Naive thymus-derived CD4-positive, alpha-beta T cell (primary cell): ENCODE measurements around the gene CD86. TPM values are rescaled to one million over a fixed set of nuclear protein-coding genes. Genes with fewer than 3 reads are reported as not detected.
"Not testable (repeated sequence)": the region's sequence is repeated elsewhere in the genome, so short reads cannot be mapped to it uniquely, and the experiment has no call there.

Source experiments
- ATAC-seq: fragments of 150-1000 bp; cut with Tn5 transposase; 2 replicates; pipeline ENCODE4 v1.10.0; 2021; ENCODE audit warnings: mild to moderate bottlenecking, moderate library complexity
- CTCF ChIA-PET: fragments of 350-600 bp; sonication (Branson Sonifier 250); formaldehyde crosslinking; loops from one replicate; lab custom pipeline; 2021; ENCODE audit warnings: antibody characterized with exemption; lab: Charles Lee
- POLR2A ChIA-PET: fragments of 350-600 bp; sonication (Branson Sonifier 250); formaldehyde crosslinking; loops from one replicate; lab custom pipeline; 2021; ENCODE audit warnings: antibody characterized with exemption, inconsistent platforms; lab: Charles Lee
- DNase-seq, 9 donors: peaks; one replicate each; pipeline versions ENCODE4 v3.0.0 to v3.0.0-alpha.2; 2020 to 2022; ENCODE audit warnings: mixed read lengths in 1 of 9
- H3K27ac ChIP-seq: one replicate; pipeline ENCODE4 v1.7.0; 2013; ENCODE audit warnings: mild to moderate bottlenecking, low read depth, low read length, moderate library complexity
- H3K27me3 ChIP-seq, 2 donors: one replicate each; pipeline ENCODE4 v1.7.0; 2013; ENCODE audit warnings: low read length in 2 of 2, mild to moderate bottlenecking in 2 of 2, moderate library complexity in 2 of 2; ENCODE audit not compliant: control insufficient read depth in 2 of 2, insufficient read depth in 2 of 2
- H3K36me3 ChIP-seq, 3 experiments: 1 replicate in 2 of 3; 2 replicates in 1 of 3; pipeline ENCODE4 v1.7.0; 2013; ENCODE audit warnings: low read length in 3 of 3, mild to moderate bottlenecking in 3 of 3, moderate library complexity in 1 of 3; ENCODE audit not compliant: insufficient read depth in 3 of 3, control insufficient read depth in 2 of 3
- H3K4me1 ChIP-seq, 2 donors: one replicate each; pipeline ENCODE4 v1.7.0; 2013; ENCODE audit warnings: low read length in 2 of 2, mild to moderate bottlenecking in 2 of 2, moderate library complexity in 1 of 2; ENCODE audit not compliant: control insufficient read depth in 2 of 2, insufficient read depth in 2 of 2
- H3K4me3 ChIP-seq: 2 replicates; pipeline ENCODE4 v1.7.0; 2013; ENCODE audit warnings: mild to moderate bottlenecking, low read length
- H3K9me3 ChIP-seq, 3 experiments: 1 replicate in 2 of 3; 2 replicates in 1 of 3; pipeline ENCODE4 v1.7.0; 2013; ENCODE audit warnings: low read length in 3 of 3; ENCODE audit not compliant: control insufficient read depth in 2 of 3
- H3K27ac Mint-ChIP-seq, 9 donors: one replicate each; pipeline ENCODE4 v1.8.0; 2020 to 2022; ENCODE audit warnings: mixed read lengths in 9 of 9, mild to moderate bottlenecking in 8 of 9, moderate library complexity in 5 of 9, inconsistent platforms in 2 of 9
- H3K27me3 Mint-ChIP-seq, 5 donors: one replicate each; pipeline ENCODE4 v1.8.0; 2021 to 2022; ENCODE audit warnings: mixed read lengths in 5 of 5, mild to moderate bottlenecking in 1 of 5
- H3K36me3 Mint-ChIP-seq, 5 donors: one replicate each; pipeline ENCODE4 v1.8.0; 2020 to 2022; ENCODE audit warnings: mixed read lengths in 5 of 5, mild to moderate bottlenecking in 3 of 5, inconsistent platforms in 1 of 5
- H3K4me1 Mint-ChIP-seq, 7 donors: one replicate each; pipeline ENCODE4 v1.8.0; 2020 to 2022; ENCODE audit warnings: mixed read lengths in 7 of 7, mild to moderate bottlenecking in 3 of 7, inconsistent platforms in 1 of 7
- H3K4me3 Mint-ChIP-seq, 10 donors: one replicate each; pipeline ENCODE4 v1.8.0; 2020 to 2022; ENCODE audit warnings: mild to moderate bottlenecking in 10 of 10, mixed read lengths in 10 of 10, moderate library complexity in 6 of 10, inconsistent platforms in 2 of 10
- H3K9me3 Mint-ChIP-seq, 11 donors: one replicate each; pipeline ENCODE4 v1.8.0; 2020 to 2022; ENCODE audit warnings: mixed read lengths in 11 of 11, mild to moderate bottlenecking in 4 of 11, inconsistent platforms in 1 of 11, moderate library complexity in 1 of 11
- intact Hi-C, 2 donors: fragments of 100-400 bp; cut with micrococcal nuclease; formaldehyde crosslinking; loops; one replicate each; pipeline ENCODE4 v1.15.1; 2023
- polyA plus RNA-seq, 2 donors: library from polyadenylated mRNA; unstranded; fragments of 300-500 nt; fragmentation: Illumina TruSeq; gene quantifications; one replicate each; pipeline ENCODE4 v1.2.3, GENCODE V29; 2021
- total RNA-seq, 6 experiments: library from RNA in 5 of 6; stranded (reverse) in 5 of 6; gene quantifications; 1 replicate in 5 of 6; 2 replicates in 1 of 6; pipeline ENCODE4 v1.2.3 and lab custom pipeline; 2021 to 2026

CD86 gene
- total and polyA plus RNA-seq, 7 experiments from 2014 or later = 0.07 to 24.0 (median 1.4) TPM

GRCh38 chr3:122148941-122149627 lies 93.9 kb downstream of the CD86 start:
- CTCF ChIA-PET = no interaction called here
- H3K4me3 ChIP-seq = no peak overlapping the region
- H3K27me3 Mint-ChIP-seq = peaks cover 0 to 9% (median 5%) of the 10 kb centered on the region in 5 donors

GRCh38 chr3:122151480-122151879 lies 96.3 kb downstream of the CD86 start:
- no peak overlapping the region for H3K27ac Mint-ChIP-seq
- Histone ChIP-seq H3K4me3 (no peak overlapping the region), H3K27ac (no peak overlapping the region), H3K9me3 (peaks cover 0 to 25% (median 0%) of the 10 kb centered on the region in 3 experiments), H3K27me3 (no peaks in the 10 kb centered on the region), H3K4me1 (no peaks in the 10 kb centered on the region), H3K36me3 (no peaks in the 10 kb centered on the region)
- peaks cover 0 to 5% (median 0%) of the 10 kb centered on the region in 5 donors for H3K27me3 Mint-ChIP-seq
- DNase-seq = no peak
- H3K9me3 Mint-ChIP-seq = peaks cover 3 to 42% (median 28%) of the 10 kb centered on the region in 11 donors
- ChIA-PET POLR2A (no interaction called here), CTCF (no interaction called here)
- H3K4me3 Mint-ChIP-seq = no peak overlapping the region
- H3K36me3 Mint-ChIP-seq = peaks cover 0 to 15% (median 8%) of the 10 kb centered on the region in 5 donors
- H3K4me1 Mint-ChIP-seq = peaks cover 0 to 22% (median 0%) of the 10 kb centered on the region in 7 donors
- intact Hi-C loops = no loop called here
- ATAC-seq = no peak

More at GRCh38 chr3:122148941-122149627, 93.9 kb downstream of the CD86 start:
- Histone ChIP-seq H3K27me3 (no peaks in the 10 kb centered on the region), H3K27ac (no peak overlapping the region), H3K4me1 (no peaks in the 10 kb centered on the region), H3K9me3 (peaks cover 0 to 11% (median 0%) of the 10 kb centered on the region in 3 experiments), H3K36me3 (no peaks in the 10 kb centered on the region)
- intact Hi-C loops = no loop called here
- H3K4me3 Mint-ChIP-seq = no peak overlapping the region
- ATAC-seq (no peak), DNase-seq (no peak)
- peaks cover 0 to 5% (median 0%) of the 10 kb centered on the region in 5 donors for H3K36me3 Mint-ChIP-seq
- no peak overlapping the region for H3K27ac Mint-ChIP-seq
- H3K4me1 Mint-ChIP-seq = peaks cover 0 to 25% (median 0%) of the 10 kb centered on the region in 7 donors
- peaks cover 0 to 18% (median 7%) of the 10 kb centered on the region in 11 donors for H3K9me3 Mint-ChIP-seq
- POLR2A ChIA-PET = no interaction called here

- H3K36me3 Mint-ChIP-seq, H3K36me3 ChIP-seq, intact Hi-C loops: not testable (repeated sequence)
Measured at GRCh38 chr3:122164983-122165382, 109.8 kb downstream of the CD86 start.

GRCh38 chr3:122167630-122168029 lies 112.5 kb downstream of the CD86 start:
- no peaks in the 10 kb centered on the region for H3K27me3 ChIP-seq
- no peak overlapping the region for H3K4me3 Mint-ChIP-seq
- peaks cover 0 to 5% (median 4%) of the 10 kb centered on the region in 5 donors for H3K36me3 Mint-ChIP-seq
- H3K9me3 Mint-ChIP-seq = peaks cover 0 to 17% (median 5%) of the 10 kb centered on the region in 11 donors
- no peak for DNase-seq
- ChIA-PET POLR2A (no interaction called here), CTCF (no interaction called here)
- intact Hi-C loops = no loop called here
- H3K27ac Mint-ChIP-seq = no peak overlapping the region
- no peaks in the 10 kb centered on the region for H3K36me3 ChIP-seq
- H3K27ac ChIP-seq = no peak overlapping the region
- no peaks in the 10 kb centered on the region for H3K4me1 ChIP-seq
- ATAC-seq = no peak
- no peaks in the 10 kb centered on the region for H3K9me3 ChIP-seq
- H3K27me3 Mint-ChIP-seq = peaks cover 0 to 30% (median 21%) of the 10 kb centered on the region in 5 donors
- H3K4me1 Mint-ChIP-seq = no peaks in the 10 kb centered on the region
- H3K4me3 ChIP-seq = no peak overlapping the region

More at GRCh38 chr3:122164983-122165382, 109.8 kb downstream of the CD86 start:
- DNase-seq, H3K4me3 ChIP-seq, H3K9me3 ChIP-seq, H3K27ac ChIP-seq, ATAC-seq, POLR2A ChIA-PET, H3K4me1 Mint-ChIP-seq, H3K4me1 ChIP-seq, H3K27ac Mint-ChIP-seq, H3K4me3 Mint-ChIP-seq, H3K27me3 ChIP-seq, CTCF ChIA-PET: not testable (repeated sequence)
- peaks cover 0 to 25% (median 16%) of the 10 kb centered on the region in 5 donors for H3K27me3 Mint-ChIP-seq
- peaks cover 1 to 41% (median 12%) of the 10 kb centered on the region in 11 donors for H3K9me3 Mint-ChIP-seq

GRCh38 chr3:122168044-122168443 lies 112.9 kb downstream of the CD86 start:
- Mint-ChIP-seq H3K36me3 (peaks cover 0 to 5% (median 4%) of the 10 kb centered on the region in 5 donors), H3K9me3 (peaks cover 0 to 15% (median 5%) of the 10 kb centered on the region in 11 donors), H3K27me3 (peaks cover 0 to 31% (median 17%) of the 10 kb centered on the region in 5 donors), H3K4me1 (no peaks in the 10 kb centered on the region), H3K27ac (no peak overlapping the region), H3K4me3 (no peak overlapping the region)
- H3K27me3 ChIP-seq = no peaks in the 10 kb centered on the region
- POLR2A ChIA-PET = no interaction called here
- H3K4me3 ChIP-seq = no peak overlapping the region
- intact Hi-C loops = no loop called here
- no peak for ATAC-seq
- CTCF ChIA-PET = no interaction called here
- H3K36me3 ChIP-seq = no peaks in the 10 kb centered on the region
- no peaks in the 10 kb centered on the region for H3K4me1 ChIP-seq
- H3K27ac ChIP-seq = no peak overlapping the region
- no peaks in the 10 kb centered on the region for H3K9me3 ChIP-seq
- no peak for DNase-seq

- ATAC-seq = no peak
- Histone ChIP-seq H3K27ac (no peak overlapping the region), H3K4me1 (no peaks in the 10 kb centered on the region), H3K27me3 (no peaks in the 10 kb centered on the region), H3K36me3 (no peaks in the 10 kb centered on the region), H3K9me3 (no peaks in the 10 kb centered on the region), H3K4me3 (no peak overlapping the region)
- POLR2A ChIA-PET = no interaction called here
- H3K4me1 Mint-ChIP-seq = no peaks in the 10 kb centered on the region
- CTCF ChIA-PET = no interaction called here
- intact Hi-C loops = no loop called here
- peaks cover 0 to 37% (median 17%) of the 10 kb centered on the region in 5 donors for H3K27me3 Mint-ChIP-seq
- DNase-seq = no peak
- H3K4me3 Mint-ChIP-seq = no peak overlapping the region
- H3K27ac Mint-ChIP-seq = no peak overlapping the region
- peaks cover 0 to 20% (median 5%) of the 10 kb centered on the region in 11 donors for H3K9me3 Mint-ChIP-seq
- H3K36me3 Mint-ChIP-seq = peaks cover 0 to 5% (median 4%) of the 10 kb centered on the region in 5 donors
Measured at GRCh38 chr3:122169911-122170310, 114.7 kb downstream of the CD86 start.
